LNCAP (cell line): Measurements from ENCODE around the gene USE1.

ENCODE experiments used
- TF ChIP-seq, protein P1 (sequence below): fragments of 450-650 bp; IDR thresholded peaks from 2 replicates; pipeline ENCODE4 v1.5.1; 2017; ENCODE audit warnings: mild to moderate bottlenecking

Gene USE1

DNA sequence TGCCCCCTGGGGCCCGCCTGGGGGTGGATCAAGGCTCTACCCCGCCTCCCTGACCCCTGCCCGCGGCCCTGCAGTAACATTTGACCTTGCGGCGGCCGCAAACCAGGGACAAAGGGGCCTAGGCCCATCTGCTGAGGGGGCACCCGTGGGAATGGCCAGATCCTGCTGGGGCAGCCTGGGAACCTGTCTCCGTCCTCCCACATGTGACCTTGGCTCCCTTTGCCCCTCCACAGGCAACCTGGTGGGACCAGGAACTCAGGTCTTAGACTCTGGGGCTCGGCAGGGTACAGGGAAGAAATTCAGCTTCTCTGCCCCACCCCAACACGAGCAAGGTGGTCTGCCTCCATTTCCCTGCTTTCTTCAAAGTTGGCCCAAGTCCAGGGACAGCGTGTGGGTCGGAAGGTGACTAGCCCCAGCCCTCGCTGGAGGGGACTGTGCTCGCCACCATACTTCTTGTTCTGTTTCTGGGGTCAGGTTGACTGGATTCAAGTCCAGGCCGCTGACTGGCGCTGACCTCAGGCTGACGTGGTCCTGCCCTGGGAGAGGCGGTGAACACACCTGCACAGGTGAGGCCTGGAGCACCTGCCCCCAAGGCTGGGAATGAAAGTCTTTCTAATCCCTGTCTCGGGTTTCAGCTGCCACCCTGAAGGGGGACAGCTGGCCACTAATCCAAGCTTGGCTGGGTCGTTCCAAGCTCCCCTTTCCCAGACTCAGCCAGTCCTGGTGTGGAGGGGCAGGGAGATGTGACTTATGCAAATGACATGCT is 33.0 kb downstream of the USE1 start:
- TF ChIP-seq, protein P1, sequence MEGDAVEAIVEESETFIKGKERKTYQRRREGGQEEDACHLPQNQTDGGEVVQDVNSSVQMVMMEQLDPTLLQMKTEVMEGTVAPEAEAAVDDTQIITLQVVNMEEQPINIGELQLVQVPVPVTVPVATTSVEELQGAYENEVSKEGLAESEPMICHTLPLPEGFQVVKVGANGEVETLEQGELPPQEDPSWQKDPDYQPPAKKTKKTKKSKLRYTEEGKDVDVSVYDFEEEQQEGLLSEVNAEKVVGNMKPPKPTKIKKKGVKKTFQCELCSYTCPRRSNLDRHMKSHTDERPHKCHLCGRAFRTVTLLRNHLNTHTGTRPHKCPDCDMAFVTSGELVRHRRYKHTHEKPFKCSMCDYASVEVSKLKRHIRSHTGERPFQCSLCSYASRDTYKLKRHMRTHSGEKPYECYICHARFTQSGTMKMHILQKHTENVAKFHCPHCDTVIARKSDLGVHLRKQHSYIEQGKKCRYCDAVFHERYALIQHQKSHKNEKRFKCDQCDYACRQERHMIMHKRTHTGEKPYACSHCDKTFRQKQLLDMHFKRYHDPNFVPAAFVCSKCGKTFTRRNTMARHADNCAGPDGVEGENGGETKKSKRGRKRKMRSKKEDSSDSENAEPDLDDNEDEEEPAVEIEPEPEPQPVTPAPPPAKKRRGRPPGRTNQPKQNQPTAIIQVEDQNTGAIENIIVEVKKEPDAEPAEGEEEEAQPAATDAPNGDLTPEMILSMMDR = no peak

DNA sequence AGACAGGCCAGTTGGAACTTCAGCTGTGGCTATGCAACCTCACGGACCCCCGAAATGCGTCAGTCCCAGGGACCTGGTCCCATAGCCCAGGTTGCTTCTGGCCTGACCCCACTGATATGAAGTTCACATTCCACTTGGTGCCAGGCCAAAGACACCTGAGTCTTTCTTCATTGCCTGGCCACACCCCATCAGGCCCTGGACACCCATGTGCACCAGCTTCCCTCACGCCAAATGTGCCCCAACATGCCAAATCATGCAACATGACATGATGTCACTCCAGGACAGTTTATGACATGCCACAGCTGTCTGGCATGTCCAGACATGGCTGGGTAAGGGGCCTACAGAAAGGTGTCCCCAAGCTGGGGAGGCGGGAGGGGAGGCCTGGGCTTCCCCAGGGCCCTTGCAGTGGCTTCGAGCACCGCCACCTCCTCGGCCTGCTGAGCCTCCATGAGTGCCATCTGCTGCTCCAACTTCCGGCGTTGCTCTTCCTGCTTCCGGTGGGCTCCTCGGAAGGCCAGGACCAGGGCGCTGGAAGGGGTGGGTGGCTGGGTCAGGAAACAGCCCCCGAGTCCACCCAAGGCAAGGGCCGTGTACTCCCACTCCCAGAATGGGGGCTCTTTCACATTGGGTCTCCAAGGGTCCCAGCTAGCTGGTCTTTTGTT is 34.9 kb downstream of the USE1 start:
- TF ChIP-seq, protein P1 = no peak

DNA sequence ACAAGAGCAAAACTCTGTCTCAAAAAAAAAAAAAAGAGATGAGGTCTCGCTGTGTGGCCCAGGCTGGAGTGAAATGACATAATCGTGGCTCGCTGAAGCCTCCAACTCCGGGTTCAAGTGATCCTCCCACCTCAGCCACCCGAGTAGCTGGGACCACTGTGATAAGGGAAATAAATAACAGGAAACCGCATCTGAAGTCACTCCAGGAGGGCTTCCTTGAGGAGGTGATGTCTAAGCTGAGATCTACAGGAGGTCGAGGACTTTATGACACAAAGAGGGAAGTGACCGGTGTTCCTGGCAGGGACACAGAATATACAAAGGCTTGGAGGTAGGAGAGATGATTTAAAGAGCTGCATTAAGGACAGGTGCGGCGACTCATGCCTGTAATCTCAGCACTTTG is 39.5 kb downstream of the USE1 start:
- TF ChIP-seq, protein P1 = no peak

DNA sequence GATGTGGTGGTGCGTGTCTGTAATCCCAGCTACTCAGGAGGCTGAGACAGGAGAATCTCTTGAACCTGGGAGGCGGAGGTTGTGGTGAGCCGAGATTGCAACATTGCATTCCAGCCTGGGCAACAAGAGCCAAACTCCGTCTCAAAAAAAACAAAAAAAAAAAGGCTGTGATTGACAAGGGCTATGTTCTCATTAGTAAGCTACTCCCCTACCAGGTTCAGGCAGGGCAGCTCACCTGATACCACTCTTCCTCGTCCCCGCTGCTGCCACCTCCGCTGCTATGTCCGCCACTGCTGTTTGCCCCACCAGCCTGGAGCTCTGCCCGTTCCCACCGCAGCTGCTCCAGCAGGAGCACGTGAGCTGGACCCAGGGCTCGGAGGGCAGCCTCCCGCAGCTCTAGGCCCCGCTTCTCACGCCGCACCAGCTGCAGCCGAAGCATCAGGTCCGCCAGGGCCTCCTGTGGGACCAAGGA is 40.0 kb downstream of the USE1 start:
- TF ChIP-seq, protein P1 = no peak

DNA sequence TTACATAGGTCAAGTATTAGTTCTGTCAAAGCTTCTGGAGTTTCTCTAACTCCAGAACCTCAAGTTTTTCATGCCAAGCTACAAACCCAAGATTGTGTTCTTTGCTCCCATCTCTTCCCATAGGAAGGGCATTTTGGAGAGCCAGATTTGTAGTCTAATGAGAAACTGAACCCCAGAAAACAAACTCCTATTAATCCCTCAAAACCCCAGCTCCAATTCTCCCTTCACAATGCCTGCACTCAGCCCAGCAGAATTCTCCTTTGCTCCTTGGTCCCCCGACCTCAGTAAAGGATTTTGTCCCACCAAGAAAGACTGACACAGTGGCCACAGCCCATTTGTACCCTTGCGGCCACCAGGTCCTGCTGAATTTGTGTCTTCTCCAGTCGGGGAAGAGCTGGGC is 41.0 kb downstream of the USE1 start:
- TF ChIP-seq, protein P1 = no peak

DNA sequence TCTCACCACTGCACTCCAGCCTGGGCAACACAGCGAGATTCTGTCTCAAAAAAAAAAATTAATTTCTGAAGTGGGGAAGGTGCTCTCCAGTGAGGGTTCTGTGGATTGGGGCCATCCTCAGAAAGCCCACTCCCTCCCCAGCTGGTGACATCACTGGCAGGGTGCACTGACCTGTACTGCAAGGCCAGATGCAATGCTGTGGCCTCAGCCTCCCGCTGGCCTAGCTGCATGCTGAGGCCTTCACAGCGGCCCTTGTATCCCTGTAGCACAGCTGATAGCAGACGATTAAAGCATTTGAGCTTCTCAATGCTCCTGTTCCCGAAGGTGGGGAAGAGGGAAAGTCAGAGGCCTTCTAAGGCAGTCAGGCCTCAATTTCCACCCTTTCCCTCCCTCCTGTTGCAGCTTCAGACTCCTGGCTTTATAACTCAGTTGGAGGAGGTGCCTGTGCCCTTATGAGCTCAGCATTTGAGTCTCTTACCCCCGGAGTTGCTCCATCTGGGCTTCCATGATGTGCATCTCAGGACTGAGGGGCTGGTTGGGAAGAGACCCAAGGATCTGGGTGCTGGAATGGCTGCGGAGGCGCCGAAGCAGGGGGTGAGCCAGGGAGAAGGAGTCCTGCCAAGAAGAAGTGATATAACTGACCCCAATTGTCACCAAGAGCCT is 44.1 kb downstream of the USE1 start:
- TF ChIP-seq, protein P1 = no peak

DNA sequence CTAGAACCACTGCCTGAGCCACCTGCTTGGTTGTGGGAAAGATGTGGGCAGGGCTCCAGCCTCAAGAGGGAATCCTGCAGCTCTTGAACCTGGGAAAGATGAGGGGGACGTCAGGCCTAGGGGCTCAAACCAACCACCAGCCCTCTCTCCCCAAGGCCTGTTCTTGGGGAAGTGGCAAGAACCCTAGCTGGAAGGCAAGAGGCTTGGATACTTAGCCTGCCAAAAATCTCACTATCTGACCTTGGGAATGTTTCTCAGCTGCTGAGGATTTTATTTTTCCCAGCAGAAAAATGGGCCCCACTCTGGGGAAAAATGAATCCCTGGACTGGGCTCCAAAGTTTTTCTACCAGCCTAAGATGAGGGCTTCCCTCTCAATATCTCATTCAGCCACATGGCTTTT is 44.8 kb downstream of the USE1 start:
- TF ChIP-seq, protein P1 = no peak
